GM12874 (cell line): Measurements from ENCODE around the gene ING3.

ENCODE experiments used
- CTCF ChIP-seq: IDR thresholded peaks from 2 replicates; pipeline ENCODE4 v1.5.1; 2011; ENCODE audit warnings: low read depth, mild to moderate bottlenecking, control low read depth, low read length, moderate library complexity; ENCODE audit not compliant: insufficient read depth

ING3 gene

GRCh38 chr7:121016966-121017365 lies 66.4 kb downstream of the ING3 start:
- TF ChIP-seq CTCF, result no peak

GRCh38 chr7:121017586-121017985 lies 67.0 kb downstream of the ING3 start:
- TF ChIP-seq CTCF, result no peak

GRCh38 chr7:121019018-121019417 lies 68.4 kb downstream of the ING3 start:
- TF ChIP-seq CTCF, result no peak

GRCh38 chr7:121020249-121020988 lies 69.8 kb downstream of the ING3 start:
- no peak for TF ChIP-seq CTCF

GRCh38 chr7:121020989-121021969 lies 70.7 kb downstream of the ING3 start:
- no peak for TF ChIP-seq CTCF

GRCh38 chr7:121023194-121023593 lies 72.6 kb downstream of the ING3 start:
- no peak for TF ChIP-seq CTCF
